ENCODE data around the gene IRF5.
A peak's percentile ranks its signal among the peaks of the same experiment; 100 is the strongest.

IRF5 gene, protein sequence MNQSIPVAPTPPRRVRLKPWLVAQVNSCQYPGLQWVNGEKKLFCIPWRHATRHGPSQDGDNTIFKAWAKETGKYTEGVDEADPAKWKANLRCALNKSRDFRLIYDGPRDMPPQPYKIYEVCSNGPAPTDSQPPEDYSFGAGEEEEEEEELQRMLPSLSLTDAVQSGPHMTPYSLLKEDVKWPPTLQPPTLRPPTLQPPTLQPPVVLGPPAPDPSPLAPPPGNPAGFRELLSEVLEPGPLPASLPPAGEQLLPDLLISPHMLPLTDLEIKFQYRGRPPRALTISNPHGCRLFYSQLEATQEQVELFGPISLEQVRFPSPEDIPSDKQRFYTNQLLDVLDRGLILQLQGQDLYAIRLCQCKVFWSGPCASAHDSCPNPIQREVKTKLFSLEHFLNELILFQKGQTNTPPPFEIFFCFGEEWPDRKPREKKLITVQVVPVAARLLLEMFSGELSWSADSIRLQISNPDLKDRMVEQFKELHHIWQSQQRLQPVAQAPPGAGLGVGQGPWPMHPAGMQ

DNA sequence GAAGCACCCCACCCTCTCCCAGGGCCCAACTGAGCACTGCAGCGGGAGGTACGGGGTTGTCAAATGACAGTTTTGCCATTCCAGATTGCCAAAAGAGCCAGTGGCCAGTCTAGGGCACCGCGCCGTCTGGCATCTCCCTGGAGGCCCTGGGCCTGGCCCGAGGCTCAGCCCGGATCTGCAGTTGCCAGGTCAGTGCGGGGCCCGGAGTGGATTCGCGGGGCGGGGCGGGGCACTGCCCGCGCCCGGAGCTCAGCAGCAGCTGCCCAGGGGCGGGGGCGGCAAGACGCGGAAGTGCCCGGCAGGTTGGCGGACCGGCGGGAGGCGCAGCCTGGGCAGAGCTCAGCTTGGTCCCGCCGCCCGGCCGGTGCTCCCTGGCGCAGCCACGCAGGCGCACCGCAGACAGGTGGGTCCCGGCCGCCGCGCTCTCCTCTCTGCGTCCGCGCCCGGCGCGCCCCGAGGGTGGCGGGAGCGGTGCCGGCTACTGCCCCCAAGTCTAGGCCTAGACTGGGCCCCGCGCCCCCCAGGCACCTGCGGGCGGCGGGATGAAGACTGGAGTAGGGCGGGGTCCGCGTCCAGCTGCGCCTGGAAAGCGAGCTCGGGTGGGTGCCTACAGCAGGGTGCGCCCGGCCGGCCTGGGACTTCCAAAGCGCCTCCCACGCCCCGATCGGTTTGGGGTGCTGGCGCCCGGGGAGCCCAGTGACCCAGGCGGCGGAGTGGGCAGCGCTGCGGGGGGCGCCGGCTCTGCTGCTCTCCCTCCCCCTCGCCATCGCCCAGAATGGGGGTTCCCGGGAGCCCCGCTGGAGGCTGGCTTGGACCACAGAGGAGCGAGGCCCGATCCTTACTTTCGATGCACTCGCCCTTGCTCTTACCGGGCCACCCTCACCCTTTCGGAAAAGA lies at the start of gene IRF5:
Gene IRF5, plus strand, starts transcription at position 281 of the 897 bp plus-strand sequence. CDS start 4,155 bp downstream, outside the sequence.
- DNase-seq (ENCODE audit: low spot score) = peak; percentile 68
- TF ChIP-seq, protein P1, sequence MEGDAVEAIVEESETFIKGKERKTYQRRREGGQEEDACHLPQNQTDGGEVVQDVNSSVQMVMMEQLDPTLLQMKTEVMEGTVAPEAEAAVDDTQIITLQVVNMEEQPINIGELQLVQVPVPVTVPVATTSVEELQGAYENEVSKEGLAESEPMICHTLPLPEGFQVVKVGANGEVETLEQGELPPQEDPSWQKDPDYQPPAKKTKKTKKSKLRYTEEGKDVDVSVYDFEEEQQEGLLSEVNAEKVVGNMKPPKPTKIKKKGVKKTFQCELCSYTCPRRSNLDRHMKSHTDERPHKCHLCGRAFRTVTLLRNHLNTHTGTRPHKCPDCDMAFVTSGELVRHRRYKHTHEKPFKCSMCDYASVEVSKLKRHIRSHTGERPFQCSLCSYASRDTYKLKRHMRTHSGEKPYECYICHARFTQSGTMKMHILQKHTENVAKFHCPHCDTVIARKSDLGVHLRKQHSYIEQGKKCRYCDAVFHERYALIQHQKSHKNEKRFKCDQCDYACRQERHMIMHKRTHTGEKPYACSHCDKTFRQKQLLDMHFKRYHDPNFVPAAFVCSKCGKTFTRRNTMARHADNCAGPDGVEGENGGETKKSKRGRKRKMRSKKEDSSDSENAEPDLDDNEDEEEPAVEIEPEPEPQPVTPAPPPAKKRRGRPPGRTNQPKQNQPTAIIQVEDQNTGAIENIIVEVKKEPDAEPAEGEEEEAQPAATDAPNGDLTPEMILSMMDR (IDR thresholded peaks at IDR 0.05; ENCODE audit: extremely low read depth, missing control alignments) = no peak

DNA sequence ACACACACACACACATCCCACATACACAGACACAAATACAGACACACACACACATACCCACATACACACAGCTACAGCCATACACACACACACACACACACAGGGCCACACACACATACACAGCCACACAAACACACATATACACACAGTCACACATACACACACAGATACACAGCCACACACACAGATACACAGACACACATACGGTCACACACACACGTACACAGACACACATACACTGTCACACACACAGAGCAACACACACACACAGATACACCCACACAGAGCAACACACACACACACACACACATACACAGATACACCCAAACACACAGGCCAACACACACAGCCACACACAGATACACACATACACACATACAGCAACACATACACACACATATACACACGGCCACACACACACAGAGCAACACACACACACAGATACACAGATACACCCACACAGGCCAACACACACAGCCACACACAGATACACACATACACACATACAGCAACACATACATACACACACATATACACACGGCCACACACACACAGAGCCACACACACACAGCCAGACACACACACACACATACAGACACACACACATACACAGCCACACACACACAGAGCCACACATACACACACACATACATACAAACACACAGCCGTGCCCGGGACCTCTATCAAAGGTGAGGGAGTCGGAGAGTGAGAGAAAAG lies 49.5 kb upstream of the IRF5 start:
- no peak for DNase-seq (ENCODE audit: low spot score)
- TF ChIP-seq, protein P1 (IDR thresholded peaks at IDR 0.05; ENCODE audit: extremely low read depth, missing control alignments) = no peak

GRCh38 chr7:128888756-128889095 lies 49.0 kb upstream of the IRF5 start:
- TF ChIP-seq, protein P1 (IDR thresholded peaks at IDR 0.05; ENCODE audit: extremely low read depth, missing control alignments) = no peak
- no peak for DNase-seq (ENCODE audit: low spot score)

GRCh38 chr7:128889121-128889520 lies 48.6 kb upstream of the IRF5 start:
- TF ChIP-seq, protein P1 (IDR thresholded peaks at IDR 0.05; ENCODE audit: extremely low read depth, missing control alignments) = no peak
- DNase-seq (ENCODE audit: low spot score) = no peak

DNA sequence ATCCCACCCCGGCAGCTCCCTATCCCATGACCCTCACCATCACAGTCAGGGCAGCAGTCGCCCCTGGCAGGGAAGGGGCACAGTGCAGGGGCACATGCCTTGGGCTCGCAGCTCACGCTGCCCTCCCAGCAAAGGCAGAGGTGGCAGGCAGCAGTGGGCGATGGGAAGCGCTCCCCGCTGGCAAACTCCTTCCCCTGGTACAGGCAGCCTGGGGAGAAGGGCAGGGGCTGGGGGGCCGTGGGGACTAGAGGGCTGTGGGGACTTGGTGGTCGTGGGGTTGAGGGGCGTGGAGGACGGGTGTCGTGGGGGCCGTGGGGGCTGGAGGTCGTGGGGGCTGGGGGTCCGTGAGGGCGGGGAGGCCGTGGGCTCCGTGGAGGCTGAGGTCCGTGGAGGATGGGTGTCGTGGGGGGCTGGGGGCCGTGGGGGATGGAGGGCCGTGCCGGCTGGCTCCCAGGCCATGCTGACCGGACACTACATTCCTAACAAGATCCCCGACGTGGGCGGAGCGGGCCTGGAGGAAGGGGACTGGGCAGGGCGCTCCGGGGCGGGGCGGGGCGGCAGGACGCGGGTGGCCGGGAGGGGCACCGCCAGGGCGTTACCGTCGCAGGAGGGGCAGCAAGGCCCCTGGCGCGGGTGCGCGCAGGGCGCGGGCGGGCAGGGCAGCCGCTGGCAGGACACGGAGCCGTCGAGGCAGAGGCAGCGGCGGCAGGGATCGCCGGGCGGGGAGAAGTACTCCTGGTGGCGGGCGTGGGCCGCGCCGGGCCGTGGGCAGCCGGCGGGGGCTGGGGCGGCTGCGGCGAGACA lies 47.2 kb upstream of the IRF5 start:
- TF ChIP-seq, protein P1 (IDR thresholded peaks at IDR 0.05; ENCODE audit: extremely low read depth, missing control alignments) = no peak
- no peak for DNase-seq (ENCODE audit: low spot score)

DNA sequence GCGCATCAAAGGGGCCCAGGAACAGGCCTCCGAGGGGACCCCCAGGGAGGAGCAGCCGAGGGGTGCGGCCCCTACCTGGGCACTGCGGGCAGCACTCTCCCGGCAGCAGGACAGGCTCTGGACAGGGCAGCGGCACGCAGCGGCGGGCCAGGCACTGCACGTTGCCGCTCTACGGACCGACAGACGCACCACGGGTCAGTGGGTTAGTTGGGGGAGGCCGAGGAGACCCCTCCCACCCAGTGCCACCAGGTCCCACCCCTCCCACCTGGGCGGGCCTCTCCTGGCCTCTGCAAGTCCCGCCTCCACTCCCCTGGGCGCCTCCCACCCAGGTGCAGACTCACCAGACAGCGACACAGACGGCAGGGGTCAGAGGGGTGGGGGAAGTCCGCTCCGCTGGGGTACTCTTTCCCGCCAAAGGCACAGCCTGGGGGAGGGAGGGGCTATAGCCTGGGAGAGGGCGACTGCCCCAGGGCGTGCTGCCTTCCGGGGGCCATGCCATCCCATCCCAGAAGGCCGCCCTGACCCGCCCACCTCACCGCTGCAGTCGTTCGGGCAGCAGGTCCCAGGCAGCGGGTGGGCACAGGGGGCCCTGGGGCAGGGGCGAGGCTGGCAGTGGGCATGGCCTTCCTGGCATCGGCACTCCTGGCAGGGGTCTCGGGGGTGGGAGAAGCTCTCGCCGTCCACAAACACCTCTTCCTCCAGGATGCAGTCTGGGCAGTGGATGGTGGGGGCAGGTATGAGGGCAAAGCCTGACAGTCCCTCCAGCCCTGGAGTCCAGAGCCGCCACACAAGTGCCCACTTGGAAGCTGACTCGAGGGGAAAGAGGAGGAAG lies 46.4 kb upstream of the IRF5 start:
- TF ChIP-seq, protein P1 (IDR thresholded peaks at IDR 0.05; ENCODE audit: extremely low read depth, missing control alignments) = no peak
- no peak for DNase-seq (ENCODE audit: low spot score)

All from GM20000 (cell line).